Measurements from ENCODE around the gene LRIG3.

DNA sequence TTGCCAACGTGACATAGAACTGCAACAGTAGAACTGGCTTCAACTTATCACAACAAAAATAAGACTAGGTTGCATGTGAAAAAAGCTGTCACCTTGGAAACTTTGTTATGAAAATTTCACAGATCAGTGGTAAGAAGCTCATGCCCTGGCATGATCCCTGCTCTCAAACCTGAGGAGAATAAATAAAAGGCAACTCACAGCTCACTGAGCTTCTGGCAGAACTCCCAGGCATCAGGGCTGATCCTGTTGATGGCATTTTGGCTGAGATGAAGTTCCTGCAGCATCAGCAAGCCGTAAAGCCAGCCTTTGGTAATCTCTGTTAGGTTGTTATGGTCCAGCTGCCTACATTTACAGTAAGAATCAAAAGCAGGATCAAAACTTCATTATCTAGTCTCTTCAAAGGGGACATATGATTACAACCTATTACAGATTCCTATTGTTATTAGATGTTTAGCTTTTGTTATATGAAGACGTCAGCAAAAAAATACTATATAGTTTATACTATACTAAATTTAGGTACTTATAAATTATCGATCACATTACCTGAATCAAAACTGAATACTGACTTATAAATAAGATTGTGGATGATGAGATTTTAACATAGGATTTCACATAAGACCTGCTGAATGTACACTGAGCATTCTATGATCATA is 32.0 kb downstream of the LRIG3 start:
- TF ChIP-seq, protein P1, sequence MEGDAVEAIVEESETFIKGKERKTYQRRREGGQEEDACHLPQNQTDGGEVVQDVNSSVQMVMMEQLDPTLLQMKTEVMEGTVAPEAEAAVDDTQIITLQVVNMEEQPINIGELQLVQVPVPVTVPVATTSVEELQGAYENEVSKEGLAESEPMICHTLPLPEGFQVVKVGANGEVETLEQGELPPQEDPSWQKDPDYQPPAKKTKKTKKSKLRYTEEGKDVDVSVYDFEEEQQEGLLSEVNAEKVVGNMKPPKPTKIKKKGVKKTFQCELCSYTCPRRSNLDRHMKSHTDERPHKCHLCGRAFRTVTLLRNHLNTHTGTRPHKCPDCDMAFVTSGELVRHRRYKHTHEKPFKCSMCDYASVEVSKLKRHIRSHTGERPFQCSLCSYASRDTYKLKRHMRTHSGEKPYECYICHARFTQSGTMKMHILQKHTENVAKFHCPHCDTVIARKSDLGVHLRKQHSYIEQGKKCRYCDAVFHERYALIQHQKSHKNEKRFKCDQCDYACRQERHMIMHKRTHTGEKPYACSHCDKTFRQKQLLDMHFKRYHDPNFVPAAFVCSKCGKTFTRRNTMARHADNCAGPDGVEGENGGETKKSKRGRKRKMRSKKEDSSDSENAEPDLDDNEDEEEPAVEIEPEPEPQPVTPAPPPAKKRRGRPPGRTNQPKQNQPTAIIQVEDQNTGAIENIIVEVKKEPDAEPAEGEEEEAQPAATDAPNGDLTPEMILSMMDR (IDR thresholded peaks at IDR 0.05) = no peak
- TF ChIP-seq POLR2A (IDR thresholded peaks at IDR 0.05) = no peak
- TF ChIP-seq EP300 (IDR thresholded peaks at IDR 0.05) = peak in 1 of 2 donors; percentile 13
